Raji (cell line): Measurements from ENCODE around the gene SCN2A.

ENCODE experiments used
- POLR2A ChIP-seq: IDR thresholded peaks from 2 replicates; pipeline ENCODE4 v1.6.1; 2011; ENCODE audit warnings: low read depth, low read length, control low read depth; ENCODE audit not compliant: insufficient read depth

SCN2A gene

GRCh38 chr2:165239856-165240515, 772 bp downstream of the SCN2A start:
- TF ChIP-seq POLR2A = no peak

- TF ChIP-seq POLR2A = no peak
Measured at GRCh38 chr2:165240916-165241315, 1.7 kb downstream of the SCN2A start.

GRCh38 chr2:165245081-165245793, 6.0 kb downstream of the SCN2A start:
- no peak for TF ChIP-seq POLR2A

- no peak for TF ChIP-seq POLR2A
Measured at GRCh38 chr2:165248238-165248637, 9.0 kb downstream of the SCN2A start.

- no peak for TF ChIP-seq POLR2A
Measured at GRCh38 chr2:165251366-165251765, 12.2 kb downstream of the SCN2A start.

- TF ChIP-seq POLR2A = no peak
Measured at GRCh38 chr2:165253178-165253577, 14.0 kb downstream of the SCN2A start.

GRCh38 chr2:165256618-165257017, 17.4 kb downstream of the SCN2A start:
- no peak for TF ChIP-seq POLR2A

GRCh38 chr2:165268754-165269153, 29.5 kb downstream of the SCN2A start:
- TF ChIP-seq POLR2A = no peak

GRCh38 chr2:165273176-165273575, 34.0 kb downstream of the SCN2A start:
- TF ChIP-seq POLR2A = no peak

- no peak for TF ChIP-seq POLR2A
Measured at GRCh38 chr2:165274698-165275097, 35.5 kb downstream of the SCN2A start.

GRCh38 chr2:165275932-165276331, 36.7 kb downstream of the SCN2A start:
- TF ChIP-seq POLR2A = no peak

- no peak for TF ChIP-seq POLR2A
Measured at GRCh38 chr2:165277295-165277694, 38.1 kb downstream of the SCN2A start.

GRCh38 chr2:165277860-165278656, 38.8 kb downstream of the SCN2A start:
- no peak for TF ChIP-seq POLR2A

- TF ChIP-seq POLR2A = no peak
Measured at GRCh38 chr2:165280356-165280755, 41.1 kb downstream of the SCN2A start.

- no peak for TF ChIP-seq POLR2A
Measured at GRCh38 chr2:165281387-165281786, 42.2 kb downstream of the SCN2A start.

- no peak for TF ChIP-seq POLR2A
Measured at GRCh38 chr2:165283342-165283741, 44.1 kb downstream of the SCN2A start.
